Prostate gland (tissue), 2 donors: ENCODE results near the gene SYT12.

Experiments
- CTCF ChIP-seq, 4 experiments: fragments of 200-600 bp in 2 of 4; fragments of 450-650 bp in 2 of 4; sonication (generic) in 2 of 4; IDR thresholded peaks; 1 replicate in 3 of 4; 2 replicates in 1 of 4; pipeline ENCODE4 v1.5.1; 2016 to 2019; ENCODE audit warnings: antibody characterized with exemption in 4 of 4, mild to moderate bottlenecking in 2 of 4, moderate library complexity in 2 of 4
- POLR2A ChIP-seq: fragments of 450-650 bp; IDR thresholded peaks from one replicate; pipeline ENCODE4 v1.6.1; 2016; ENCODE audit warnings: antibody characterized with exemption, mild to moderate bottlenecking
- POLR2AphosphoS5 ChIP-seq: sonication (generic); formaldehyde crosslinking; IDR thresholded peaks from one replicate; pipeline ENCODE4 v1.6.1; 2017; ENCODE audit warnings: antibody characterized with exemption

- TF ChIP-seq CTCF (IDR thresholded peaks at IDR 0.05): no peak
- TF ChIP-seq POLR2AphosphoS5: no peak
- no peak for TF ChIP-seq POLR2A
These were observed 67.8 kb downstream of the SYT12 start for GRCh38 chr11:67090717-67091116.
